DOHH2 (cell line): ENCODE measurements around the gene TFF3.

Experiments
- H3F3A ChIP-seq: fragments of 200-600 bp; sonication (generic), shearing (Covaris generic); 2 replicates; pipeline ENCODE4 v1.6.0; 2016; ENCODE audit warnings: antibody characterized with exemption, mild to moderate bottlenecking; ENCODE audit not compliant: control insufficient read depth, insufficient read depth
- H3K27ac ChIP-seq: fragments of 200-600 bp; sonication (generic); 2 replicates; pipeline ENCODE4 v1.5.1; 2014; ENCODE audit warnings: low read depth, mild to moderate bottlenecking, low read length, moderate library complexity
- H3K27me3 ChIP-seq: fragments of 200-600 bp; sonication (generic); 2 replicates; pipeline ENCODE4 v1.6.1; 2014; ENCODE audit warnings: mild to moderate bottlenecking, low read length, mixed read lengths; ENCODE audit not compliant: control insufficient read depth
- H3K36me3 ChIP-seq: fragments of 200-600 bp; sonication (generic); 2 replicates; pipeline ENCODE4 v1.6.1; 2014; ENCODE audit warnings: mild to moderate bottlenecking, low read length, moderate library complexity, mixed read lengths; ENCODE audit not compliant: control insufficient read depth
- H3K4me1 ChIP-seq: fragments of 200-600 bp; sonication (generic); 2 replicates; pipeline ENCODE4 v1.6.1; 2014; ENCODE audit warnings: mild to moderate bottlenecking, low read length, mixed read lengths; ENCODE audit not compliant: control insufficient read depth
- H3K4me2 ChIP-seq: fragments of 200-600 bp; sonication (generic); 2 replicates; pipeline ENCODE4 v1.6.0; 2014; ENCODE audit warnings: mild to moderate bottlenecking, low read length, moderate library complexity
- H3K4me3 ChIP-seq: fragments of 200-600 bp; sonication (generic); 2 replicates; pipeline ENCODE4 v1.5.1; 2014; ENCODE audit warnings: mild to moderate bottlenecking, low read length, mixed read lengths
- H3K79me2 ChIP-seq: fragments of 200-600 bp; sonication (generic); 2 replicates; pipeline ENCODE4 v1.6.1; 2014; ENCODE audit warnings: mild to moderate bottlenecking, low read length, mixed read lengths; ENCODE audit not compliant: control insufficient read depth
- H3K9me2 ChIP-seq: fragments of 200-600 bp; sonication (generic); replicated peaks from 2 replicates; pipeline ENCODE4 v1.6.1; 2014; ENCODE audit warnings: mild to moderate bottlenecking, low read length, mixed read lengths; ENCODE audit not compliant: control insufficient read depth
- H3K9me3 ChIP-seq: fragments of 200-600 bp; sonication (generic); 2 replicates; pipeline ENCODE4 v1.6.1; 2014; ENCODE audit warnings: antibody characterized with exemption, low read length, mixed read lengths; ENCODE audit not compliant: control insufficient read depth, insufficient read depth
- H4K20me1 ChIP-seq: fragments of 200-600 bp; sonication (generic); 2 replicates; pipeline ENCODE4 v1.6.0; 2014; ENCODE audit warnings: low read depth, mild to moderate bottlenecking, antibody characterized with exemption, low read length, moderate library complexity; ENCODE audit not compliant: control insufficient read depth, insufficient read depth
- CTCF ChIP-seq: fragments of 200-600 bp; sonication (generic); IDR thresholded peaks from one replicate; pipeline ENCODE4 v1.5.1; 2014; ENCODE audit warnings: antibody characterized with exemption, mild to moderate bottlenecking, low read depth, low read length; ENCODE audit not compliant: poor library complexity, severe bottlenecking
- EZH2phosphoT487 ChIP-seq: fragments of 200-600 bp; sonication (generic); IDR thresholded peaks from 2 replicates; pipeline ENCODE4 v1.6.1; 2017; ENCODE audit warnings: borderline replicate concordance, mild to moderate bottlenecking, antibody characterized with exemption, low read length, moderate library complexity, mixed read lengths

TFF3 gene

GRCh38 chr21:42297377-42297776, 17.8 kb downstream of the TFF3 start:
- no peaks in the 10 kb centered on the region for H3F3A ChIP-seq
- no peaks in the 10 kb centered on the region for H3K4me1 ChIP-seq
- no peaks in the 10 kb centered on the region for H3K79me2 ChIP-seq
- no peaks in the 10 kb centered on the region for H3K36me3 ChIP-seq
- H4K20me1 ChIP-seq: no peaks in the 10 kb centered on the region
- TF ChIP-seq CTCF (no peak), EZH2phosphoT487 (no peak)
- no peaks in the 10 kb centered on the region for H3K9me2 ChIP-seq
- no peak overlapping the region for H3K27ac ChIP-seq
- H3K27me3 ChIP-seq: no peaks in the 10 kb centered on the region
- H3K4me2 ChIP-seq: no peak overlapping the region
- H3K4me3 ChIP-seq: no peak overlapping the region
- peaks cover 8% of the 10 kb centered on the region; the same call in 1 of the 2 replicates for H3K9me3 ChIP-seq

- H3F3A ChIP-seq: no peaks in the 10 kb centered on the region
- no peaks in the 10 kb centered on the region for H3K79me2 ChIP-seq
- no peaks in the 10 kb centered on the region for H3K4me1 ChIP-seq
- H3K9me2 ChIP-seq: no peaks in the 10 kb centered on the region
- H3K36me3 ChIP-seq: no peaks in the 10 kb centered on the region
- H3K4me2 ChIP-seq: no peak overlapping the region
- peaks cover 8% of the 10 kb centered on the region; the same call in 1 of the 2 replicates for H3K9me3 ChIP-seq
- no peaks in the 10 kb centered on the region for H4K20me1 ChIP-seq
- no peaks in the 10 kb centered on the region for H3K27me3 ChIP-seq
- H3K4me3 ChIP-seq: no peak overlapping the region
- no peak overlapping the region for H3K27ac ChIP-seq
- no peak for TF ChIP-seq CTCF
- no peak for TF ChIP-seq EZH2phosphoT487
These were observed 18.7 kb downstream of the TFF3 start for GRCh38 chr21:42296501-42296900.

- Histone ChIP-seq H4K20me1 (no peaks in the 10 kb centered on the region), H3F3A (no peaks in the 10 kb centered on the region), H3K27me3 (no peaks in the 10 kb centered on the region), H3K4me3 (no peak overlapping the region), H3K9me2 (no peaks in the 10 kb centered on the region), H3K4me2 (no peak overlapping the region), H3K36me3 (no peaks in the 10 kb centered on the region), H3K4me1 (no peaks in the 10 kb centered on the region), H3K27ac (no peak overlapping the region), H3K79me2 (no peaks in the 10 kb centered on the region), H3K9me3 (peaks cover 8% of the 10 kb centered on the region; the same call in 1 of the 2 replicates)
- no peak for TF ChIP-seq CTCF
- TF ChIP-seq EZH2phosphoT487: no peak
These were observed 19.4 kb downstream of the TFF3 start for GRCh38 chr21:42295845-42296244.
